Lung (tissue), 12 donors: ENCODE data around the gene ARHGAP45. TPM values are rescaled to one million over a fixed set of nuclear protein-coding genes. Genes with fewer than 3 reads are reported as not detected.
"Not testable (repeated sequence)": the region's sequence is repeated elsewhere in the genome, so short reads cannot be mapped to it uniquely, and the experiment has no call there.

Experiments
- ATAC-seq: fragments of 200-7000 bp; cut with Tn5 transposase; one replicate; pipeline ENCODE4 v1.9.1; 2020; ENCODE audit warnings: moderate number of reproducible peaks; ENCODE audit not compliant: insufficient read depth, low FRiP score
- DNase-seq, 3 donors: peaks; one replicate each; pipeline ENCODE4 v3.0.0-alpha.2; 2013 to 2017
- H3K27ac ChIP-seq, 2 donors: one replicate each; pipeline ENCODE4 v1.5.1; 2013; ENCODE audit warnings: mild to moderate bottlenecking in 2 of 2, moderate library complexity in 2 of 2, control low read depth in 1 of 2, inconsistent platforms in 1 of 2, low read depth in 1 of 2, low read length in 1 of 2
- H3K27me3 ChIP-seq, 3 donors: one replicate each; pipeline ENCODE4 v1.5.1; 2013; ENCODE audit warnings: low read length in 2 of 3; ENCODE audit not compliant: control insufficient read depth in 3 of 3, insufficient read depth in 3 of 3
- H3K36me3 ChIP-seq, 4 donors: one replicate each; pipeline ENCODE4 v1.5.1; 2013; ENCODE audit warnings: low read length in 4 of 4, mild to moderate bottlenecking in 1 of 4, moderate library complexity in 1 of 4; ENCODE audit not compliant: control insufficient read depth in 4 of 4, insufficient read depth in 4 of 4
- H3K4me1 ChIP-seq, 5 donors: one replicate each; pipeline ENCODE4 v1.5.1; 2013; ENCODE audit warnings: low read length in 5 of 5, mild to moderate bottlenecking in 2 of 5, moderate library complexity in 1 of 5; ENCODE audit not compliant: control insufficient read depth in 5 of 5, insufficient read depth in 5 of 5
- H3K4me3 ChIP-seq: one replicate; pipeline ENCODE4 v1.5.1; 2013; ENCODE audit warnings: mild to moderate bottlenecking, control low read depth, moderate library complexity
- H3K9ac ChIP-seq, 2 donors: one replicate each; pipeline ENCODE4 v1.5.1; 2013; ENCODE audit warnings: low read length in 2 of 2, control low read depth in 1 of 2; ENCODE audit not compliant: insufficient read depth in 1 of 2
- H3K9me3 ChIP-seq, 4 donors: one replicate each; pipeline ENCODE4 v1.5.1; 2013; ENCODE audit warnings: low read length in 3 of 4, mild to moderate bottlenecking in 1 of 4, moderate library complexity in 1 of 4; ENCODE audit not compliant: control insufficient read depth in 4 of 4, insufficient read depth in 3 of 4
- CTCF ChIP-seq: IDR thresholded peaks from 2 replicates; pipeline ENCODE4 v1.5.1; 2012; ENCODE audit warnings: mild to moderate bottlenecking; ENCODE audit errors: control extremely low read depth, extremely low read depth
- WGBS, 2 donors: extraction: QIAGEN DNeasy Blood & Tissue Kit; methylation state at CpG; one replicate each; pipeline ENCODE4 v1.1.7; 2013; 5-methylcytosine and 5-hydroxymethylcytosine counted together
- polyA plus RNA-seq, 2 donors: library from polyadenylated mRNA; stranded (reverse); fragments of 200-250 nt; gene quantifications; one replicate each; pipeline ENCODE4 v1.2.1, GENCODE V29; 2013
- total RNA-seq, 2 donors: library from RNA; depleted of rRNA in 1 of 2; stranded (reverse); fragments of >200 nt in 1 of 2; gene quantifications; one replicate each; pipeline ENCODE4 v1.2.1, GENCODE V29; 2014 to 2021
- donor health status: control.
- donor health status: control.
- donor health status: Bipolar disorder and iron deficiency.
- donor health status: healthy.
- donor health status: DM: yes; HTN: yes; CAD: no.

ARHGAP45 gene
- total and polyA plus RNA-seq, 4 donors: 23.8 to 117 (median 80.9) TPM

GRCh38 chr19:1112268-1113029, 45.5 kb downstream of the ARHGAP45 start:
- no peaks in the 10 kb centered on the region for H3K27me3 ChIP-seq
- no peak for TF ChIP-seq CTCF
- peak overlapping the region in 1 of 2 donors; percentile 49 for H3K27ac ChIP-seq
- ATAC-seq (no peak), DNase-seq (peak in 2 of 3 donors; percentile 22 to 66)
- H3K9ac ChIP-seq: no peak overlapping the region
- H3K36me3 ChIP-seq: peaks cover 5 to 84% (median 12%) of the 10 kb centered on the region in 4 donors
- H3K9me3 ChIP-seq: no peaks in the 10 kb centered on the region
- H3K4me3 ChIP-seq: no peak overlapping the region
- H3K4me1 ChIP-seq: peaks cover 0 to 10% (median 6%) of the 10 kb centered on the region in 5 donors
- WGBS, 2 donors: 78 to 85% methylated on average over 62 to 71 of the region's 71 CpGs

- H3K4me3 ChIP-seq: no peak overlapping the region
- H3K27me3 ChIP-seq: no peaks in the 10 kb centered on the region
- H3K9ac ChIP-seq: no peak overlapping the region
- peak; percentile 70 for TF ChIP-seq CTCF
- H3K36me3 ChIP-seq: peaks cover 7 to 84% (median 12%) of the 10 kb centered on the region in 4 donors
- WGBS, 2 donors: 32 to 38% methylated on average over 32 to 44 of the region's 44 CpGs
- H3K27ac ChIP-seq: peak overlapping the region in 1 of 2 donors; percentile 71
- no peaks in the 10 kb centered on the region for H3K9me3 ChIP-seq
- ATAC-seq (peak; percentile 83), DNase-seq (peak; percentile 96 to 98 (median 97))
- H3K4me1 ChIP-seq: peaks cover 0 to 10% (median 6%) of the 10 kb centered on the region in 5 donors
These were observed 46.3 kb downstream of the ARHGAP45 start for GRCh38 chr19:1113030-1113985.

- H3K27ac ChIP-seq: peak overlapping the region in 1 of 2 donors; percentile 71
- no peak overlapping the region for H3K4me3 ChIP-seq
- no peak overlapping the region for H3K9ac ChIP-seq
- no peaks in the 10 kb centered on the region for H3K9me3 ChIP-seq
- H3K4me1 ChIP-seq: peaks cover 0 to 9% (median 6%) of the 10 kb centered on the region in 5 donors
- no peak for ATAC-seq
- no peak for TF ChIP-seq CTCF
- no peak for DNase-seq
- WGBS, 2 donors: 94 to 96% methylated on average over 25 of the region's 25 CpGs
- no peaks in the 10 kb centered on the region for H3K27me3 ChIP-seq
- H3K36me3 ChIP-seq: peaks cover 9 to 84% (median 12%) of the 10 kb centered on the region in 4 donors
These were observed 47.1 kb downstream of the ARHGAP45 start for GRCh38 chr19:1113986-1114483.

- not testable (repeated sequence) for H3K9me3 ChIP-seq, H3K4me3 ChIP-seq, DNase-seq, H3K4me1 ChIP-seq, H3K9ac ChIP-seq, H3K27ac ChIP-seq, ATAC-seq, H3K27me3 ChIP-seq
- H3K36me3 ChIP-seq: peaks cover 9 to 85% (median 13%) of the 10 kb centered on the region in 4 donors
- 95 to 98% methylated on average over 9 of the region's 9 CpGs for WGBS, 2 donors
These were observed 47.8 kb downstream of the ARHGAP45 start for GRCh38 chr19:1114728-1115127.
